Lower leg skin (tissue), 4 donors: Measurements from ENCODE around the gene GUCA1A. TPM values are rescaled to one million over a fixed set of nuclear protein-coding genes. Genes with fewer than 3 reads are reported as not detected.

ENCODE experiments used
- DNase-seq, 2 donors: peaks; one replicate each; pipeline ENCODE4 v3.0.0-alpha.2; 2019; ENCODE audit warnings: low spot score in 2 of 2
- H3K4me3 ChIP-seq: fragments of 200-600 bp; sonication (generic); 2 replicates; pipeline ENCODE4 v1.5.1; 2017; ENCODE audit warnings: mild to moderate bottlenecking, low read depth; ENCODE audit not compliant: poor library complexity, severe bottlenecking
- POLR2A ChIP-seq, 2 donors: fragments of 450-650 bp; IDR thresholded peaks; one replicate each; pipeline ENCODE4 v1.6.1; 2016 to 2017; ENCODE audit warnings: antibody characterized with exemption in 2 of 2, mild to moderate bottlenecking in 1 of 2, moderate library complexity in 1 of 2
- WGBS, 2 donors: methylation state at CpG; one replicate each; pipeline ENCODE4 v1.1.5; 2018; 5-methylcytosine and 5-hydroxymethylcytosine counted together
- intact Hi-C: fragments of 100-400 bp; cut with DNase I; formaldehyde crosslinking; loops from one replicate; pipeline ENCODE4 v1.15.0; 2023; ENCODE audit warnings: low total_unique reads
- total RNA-seq, 4 donors: library from RNA; depleted of rRNA; stranded (reverse); fragments of >200 nt; gene quantifications; one replicate each; pipeline ENCODE4 v1.1.0, GENCODE V29; 2016
- TF ChIP-seq, protein P1 (sequence below), 3 donors: fragments of 450-650 bp; IDR thresholded peaks; one replicate each; pipeline ENCODE4 v1.5.1; 2016; ENCODE audit warnings: antibody characterized with exemption in 3 of 3, mild to moderate bottlenecking in 3 of 3, moderate library complexity in 2 of 3

GUCA1A gene
- total RNA-seq, 4 donors from 2014 or later: not detected

DNA sequence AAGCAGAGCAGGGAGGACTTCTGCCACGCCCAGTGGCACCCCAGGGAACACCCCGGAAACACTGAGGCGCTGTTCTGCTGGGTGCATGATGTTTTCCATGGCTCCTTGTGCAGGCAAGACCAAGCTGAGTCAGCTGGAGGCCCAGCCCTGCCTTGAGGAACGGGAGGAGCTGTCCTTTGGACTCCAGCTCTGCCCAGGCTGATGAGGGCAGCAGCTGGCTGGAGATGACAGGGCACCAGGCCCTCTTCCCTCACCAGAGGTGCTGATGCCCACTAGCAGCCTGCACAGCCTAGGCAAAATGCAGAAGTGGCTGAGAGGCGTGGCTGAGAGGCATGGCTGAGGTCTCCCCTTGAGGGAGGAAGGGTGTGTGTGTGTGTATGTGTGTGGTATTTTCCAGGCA, 33.1 kb upstream of the GUCA1A start:
- peak in 1 of 2 donors; percentile 56 for DNase-seq
- intact Hi-C loops: no loop called here
- no peak overlapping the region for H3K4me3 ChIP-seq
- whole genome bisulfite sequencing, 2 donors: 38 to 54% methylated on average over 5 of the region's 5 CpGs
- TF ChIP-seq POLR2A (IDR thresholded peaks at IDR 0.05): no peak
- TF ChIP-seq, protein P1, sequence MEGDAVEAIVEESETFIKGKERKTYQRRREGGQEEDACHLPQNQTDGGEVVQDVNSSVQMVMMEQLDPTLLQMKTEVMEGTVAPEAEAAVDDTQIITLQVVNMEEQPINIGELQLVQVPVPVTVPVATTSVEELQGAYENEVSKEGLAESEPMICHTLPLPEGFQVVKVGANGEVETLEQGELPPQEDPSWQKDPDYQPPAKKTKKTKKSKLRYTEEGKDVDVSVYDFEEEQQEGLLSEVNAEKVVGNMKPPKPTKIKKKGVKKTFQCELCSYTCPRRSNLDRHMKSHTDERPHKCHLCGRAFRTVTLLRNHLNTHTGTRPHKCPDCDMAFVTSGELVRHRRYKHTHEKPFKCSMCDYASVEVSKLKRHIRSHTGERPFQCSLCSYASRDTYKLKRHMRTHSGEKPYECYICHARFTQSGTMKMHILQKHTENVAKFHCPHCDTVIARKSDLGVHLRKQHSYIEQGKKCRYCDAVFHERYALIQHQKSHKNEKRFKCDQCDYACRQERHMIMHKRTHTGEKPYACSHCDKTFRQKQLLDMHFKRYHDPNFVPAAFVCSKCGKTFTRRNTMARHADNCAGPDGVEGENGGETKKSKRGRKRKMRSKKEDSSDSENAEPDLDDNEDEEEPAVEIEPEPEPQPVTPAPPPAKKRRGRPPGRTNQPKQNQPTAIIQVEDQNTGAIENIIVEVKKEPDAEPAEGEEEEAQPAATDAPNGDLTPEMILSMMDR (IDR thresholded peaks at IDR 0.05): no peak

DNA sequence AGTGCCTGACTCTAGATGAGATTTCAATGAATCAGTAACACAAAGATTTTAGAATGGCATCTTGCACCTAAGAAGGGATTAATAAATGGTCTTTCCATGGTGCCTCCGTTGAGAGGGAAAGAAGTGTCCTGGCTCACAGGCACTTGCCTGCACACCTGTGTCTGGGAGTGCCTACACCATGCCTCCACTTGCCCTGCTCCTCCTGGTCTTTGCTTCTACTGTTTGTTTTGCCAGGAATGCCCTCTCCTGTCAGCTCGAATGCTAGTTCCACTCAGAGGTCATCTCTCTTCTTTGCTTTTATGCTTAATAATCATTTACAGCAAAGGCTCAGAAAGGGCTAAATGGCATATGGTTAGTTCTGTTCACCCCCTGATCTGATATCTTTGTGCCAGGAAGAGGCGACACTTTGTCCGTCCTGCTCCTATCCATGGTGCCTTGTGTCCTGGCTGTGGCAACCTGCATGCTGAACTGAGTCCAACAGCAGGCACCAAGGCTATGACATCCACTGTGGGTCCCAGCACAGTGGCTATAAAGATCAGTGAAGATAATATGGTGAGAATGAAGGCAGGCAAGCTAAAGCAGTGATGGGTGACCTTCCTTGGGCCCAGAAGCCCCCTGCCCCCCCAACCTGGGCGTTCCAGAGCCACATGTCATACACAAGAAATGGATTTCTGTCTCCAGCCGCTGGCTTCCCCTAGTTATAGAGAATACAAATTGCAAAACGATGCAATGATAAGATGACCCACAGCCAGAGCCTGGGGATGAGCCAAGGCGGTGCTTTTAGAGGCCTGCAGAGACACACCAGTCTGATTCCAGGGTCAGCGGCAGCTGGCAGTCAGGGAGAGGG, 32.2 kb upstream of the GUCA1A start:
- intact Hi-C loops: no loop called here
- WGBS, 2 donors: 40 to 48% methylated on average over 9 of the region's 9 CpGs
- TF ChIP-seq, protein P1 (IDR thresholded peaks at IDR 0.05): no peak
- no peak for TF ChIP-seq POLR2A (IDR thresholded peaks at IDR 0.05)
- H3K4me3 ChIP-seq: peak overlapping the region; percentile 57
- peak; percentile 56 to 93 for DNase-seq

DNA sequence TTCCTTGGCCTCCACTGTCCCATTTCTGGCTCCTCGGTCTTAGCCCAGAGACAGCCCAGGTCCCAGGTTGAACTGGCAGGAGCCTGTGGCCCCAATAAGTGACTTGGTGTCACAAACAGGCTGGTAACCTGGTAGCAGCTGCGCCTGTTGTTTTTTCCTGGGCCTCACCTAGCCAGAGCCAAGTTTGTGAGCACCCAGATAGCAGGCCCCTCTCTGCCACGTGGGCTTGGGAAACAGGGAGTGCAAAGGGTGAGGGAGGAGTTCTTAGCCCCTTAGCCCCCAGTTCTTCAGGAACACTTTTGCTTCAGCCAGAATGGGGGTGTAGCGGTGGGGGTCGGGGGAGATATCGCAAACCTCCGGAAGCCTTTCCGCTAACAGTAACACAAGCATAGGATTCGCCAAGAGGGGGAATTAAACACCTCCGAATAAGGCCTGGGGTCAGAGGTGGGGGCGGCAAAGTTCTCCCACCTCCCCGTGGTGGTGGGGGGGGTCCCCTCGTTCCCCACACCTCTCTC, 31.5 kb upstream of the GUCA1A start:
- DNase-seq: no peak
- 25 to 28% methylated on average over 13 of the region's 13 CpGs for WGBS, 2 donors
- no peak for TF ChIP-seq POLR2A (IDR thresholded peaks at IDR 0.05)
- TF ChIP-seq, protein P1 (IDR thresholded peaks at IDR 0.05): no peak
- intact Hi-C loops: no loop called here
- H3K4me3 ChIP-seq: peak overlapping the region; percentile 57

DNA sequence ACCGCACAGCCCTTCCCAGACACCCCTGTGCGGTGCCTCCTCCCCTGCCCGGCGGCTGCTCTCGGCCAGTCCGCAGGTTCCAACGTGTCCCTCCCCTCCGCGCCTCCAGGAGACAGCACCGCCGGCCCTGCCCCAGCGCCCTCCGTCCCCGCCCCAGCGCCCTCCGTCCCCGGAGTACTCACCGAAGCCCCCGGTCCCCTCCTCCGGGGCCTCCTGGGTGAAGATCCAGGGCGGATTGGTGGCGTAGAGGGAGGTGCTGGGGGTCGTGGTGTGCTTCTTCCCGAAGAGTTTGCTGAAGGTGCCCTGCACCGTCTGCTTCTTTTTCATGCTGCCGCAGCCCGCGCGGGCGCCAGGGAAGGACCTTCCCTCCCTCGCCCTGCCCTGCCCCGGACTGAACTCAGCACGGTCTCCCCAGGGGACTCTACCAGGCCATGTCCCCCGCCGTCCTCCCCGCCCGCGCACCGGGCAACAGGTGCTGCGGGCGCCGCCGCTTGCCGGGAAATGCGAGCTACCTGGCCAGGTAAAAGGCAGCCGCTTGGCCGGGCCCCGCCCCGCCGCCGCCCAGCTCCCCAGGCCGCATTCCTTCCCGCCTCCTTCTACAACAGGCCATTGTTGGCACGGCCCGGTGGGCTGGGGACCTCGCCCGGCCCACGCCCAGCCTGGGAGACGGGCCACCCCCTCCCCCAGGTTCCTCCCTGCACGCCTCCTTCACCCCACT, 30.9 kb upstream of the GUCA1A start, which contains the start of gene C6orf132:
Gene C6orf132, minus strand, starts transcription at position 503 of the 718 bp plus-strand sequence. Its CDS starts 176 bp downstream, at position 327.
- intact Hi-C loops: no loop called here
- TF ChIP-seq, protein P1 (IDR thresholded peaks at IDR 0.05): no peak
- no peak for TF ChIP-seq POLR2A (IDR thresholded peaks at IDR 0.05)
- H3K4me3 ChIP-seq: peak within 1 kb of the TSS; percentile 57
- WGBS, 2 donors: 1 to 3% methylated on average over 45 to 49 of the region's 60 CpGs
- peak; percentile 51 to 93 for DNase-seq

DNA sequence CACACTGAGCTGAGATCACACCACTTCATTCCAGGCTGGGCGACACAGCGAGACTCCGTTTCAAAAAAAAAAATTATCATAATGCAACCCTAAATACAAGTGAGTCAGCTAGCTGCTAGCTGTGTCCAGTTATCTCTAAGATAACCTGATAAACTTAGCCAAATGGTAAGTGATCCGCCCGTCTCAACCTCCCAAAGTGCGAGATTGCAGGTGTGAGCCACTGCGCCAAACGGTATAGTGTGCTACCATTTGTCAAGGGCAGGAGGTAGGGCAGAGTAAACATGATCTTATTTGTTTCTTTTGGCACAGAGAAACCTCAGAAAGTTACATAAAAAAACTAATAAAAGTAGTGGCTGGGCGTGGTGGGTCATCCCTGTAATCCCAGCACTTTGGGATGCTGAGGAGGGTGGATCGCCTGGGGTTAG, 26.0 kb upstream of the GUCA1A start:
- intact Hi-C loops: no loop called here
- no peak overlapping the region for H3K4me3 ChIP-seq
- no peak for DNase-seq
- TF ChIP-seq, protein P1 (IDR thresholded peaks at IDR 0.05): no peak
- no peak for TF ChIP-seq POLR2A (IDR thresholded peaks at IDR 0.05)
- WGBS, 2 donors: 74 to 77% methylated on average over 10 of the region's 10 CpGs
